Sigmoid colon (tissue), 4 donors: ENCODE measurements around the gene GRIP1.

Source experiments
- EP300 ChIP-seq, 4 donors: sonication (generic); formaldehyde crosslinking; IDR thresholded peaks; one replicate each; pipeline ENCODE4 v1.6.1; 2017; ENCODE audit warnings: antibody characterized with exemption in 4 of 4
- TF ChIP-seq, protein P1 (sequence below), 4 experiments: fragments of 450-650 bp in 3 of 4; fragments of 200-600 bp in 1 of 4; IDR thresholded peaks; one replicate each; pipeline ENCODE4 v1.5.1; 2016 to 2019; ENCODE audit warnings: antibody characterized with exemption in 4 of 4, mild to moderate bottlenecking in 3 of 4, moderate library complexity in 2 of 4

DNA sequence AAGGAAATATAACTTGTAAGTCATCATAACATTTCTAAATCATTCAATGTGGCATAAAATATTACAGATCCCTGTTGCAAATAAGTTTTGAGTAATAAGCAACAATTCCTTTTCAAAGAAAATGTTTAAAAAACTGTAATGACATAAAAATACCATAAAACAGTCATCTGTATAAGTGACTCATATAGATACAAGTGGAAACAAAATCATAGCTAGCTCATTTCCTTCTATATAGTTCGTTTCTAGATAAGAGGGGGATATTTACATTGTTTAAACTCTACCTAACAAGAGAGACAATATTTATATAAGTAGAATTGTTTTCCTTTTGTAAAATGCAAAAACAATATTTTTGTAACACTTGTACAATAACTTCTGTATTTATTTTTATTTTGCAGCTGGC, 148.9 kb downstream of the GRIP1 start:
- TF ChIP-seq, protein P1, sequence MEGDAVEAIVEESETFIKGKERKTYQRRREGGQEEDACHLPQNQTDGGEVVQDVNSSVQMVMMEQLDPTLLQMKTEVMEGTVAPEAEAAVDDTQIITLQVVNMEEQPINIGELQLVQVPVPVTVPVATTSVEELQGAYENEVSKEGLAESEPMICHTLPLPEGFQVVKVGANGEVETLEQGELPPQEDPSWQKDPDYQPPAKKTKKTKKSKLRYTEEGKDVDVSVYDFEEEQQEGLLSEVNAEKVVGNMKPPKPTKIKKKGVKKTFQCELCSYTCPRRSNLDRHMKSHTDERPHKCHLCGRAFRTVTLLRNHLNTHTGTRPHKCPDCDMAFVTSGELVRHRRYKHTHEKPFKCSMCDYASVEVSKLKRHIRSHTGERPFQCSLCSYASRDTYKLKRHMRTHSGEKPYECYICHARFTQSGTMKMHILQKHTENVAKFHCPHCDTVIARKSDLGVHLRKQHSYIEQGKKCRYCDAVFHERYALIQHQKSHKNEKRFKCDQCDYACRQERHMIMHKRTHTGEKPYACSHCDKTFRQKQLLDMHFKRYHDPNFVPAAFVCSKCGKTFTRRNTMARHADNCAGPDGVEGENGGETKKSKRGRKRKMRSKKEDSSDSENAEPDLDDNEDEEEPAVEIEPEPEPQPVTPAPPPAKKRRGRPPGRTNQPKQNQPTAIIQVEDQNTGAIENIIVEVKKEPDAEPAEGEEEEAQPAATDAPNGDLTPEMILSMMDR (IDR thresholded peaks at IDR 0.05), result no peak
- TF ChIP-seq EP300 (IDR thresholded peaks at IDR 0.05), result no peak
